ENCODE results near the gene RNF121.
"Not testable (repeated sequence)": the region's sequence is repeated elsewhere in the genome, so short reads cannot be mapped to it uniquely, and the experiment has no call there.

DNA sequence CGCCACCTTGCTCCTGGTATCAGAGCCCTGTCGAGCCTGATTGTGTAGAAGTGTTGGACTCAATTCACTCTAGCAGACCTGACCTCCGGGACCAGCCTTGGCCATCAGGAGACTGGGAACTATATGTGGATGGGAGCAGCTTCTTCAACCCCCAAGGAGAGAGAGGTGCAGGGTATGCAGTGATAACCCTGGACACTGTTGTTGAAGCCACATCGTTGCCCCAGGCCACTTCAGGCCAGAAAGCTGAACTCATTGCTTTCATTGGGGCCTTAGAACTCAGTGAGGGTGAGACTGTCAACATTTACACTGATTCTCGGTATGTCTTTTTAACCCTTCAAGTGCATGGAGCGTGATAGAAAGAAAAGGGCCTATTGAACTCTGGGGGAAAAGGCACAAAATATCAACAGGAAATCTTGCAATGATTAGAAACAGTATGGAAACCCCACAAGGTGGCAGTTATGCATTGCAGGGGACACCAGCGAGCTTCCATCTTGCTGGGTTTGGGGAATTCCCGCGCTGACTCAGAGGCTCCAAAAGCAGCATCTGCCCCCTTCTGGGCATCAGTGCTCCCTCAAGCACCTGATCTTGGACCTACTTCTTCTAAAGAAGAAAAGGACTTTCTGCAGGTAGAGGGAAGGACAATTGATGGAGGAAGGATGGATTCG lies 17.4 kb upstream of the RNF121 start:
- not testable (repeated sequence) for TF ChIP-seq CTCF (conservative IDR thresholded peaks at IDR 0.05); ZFX (IDR thresholded peaks at IDR 0.05)

Data from C4-2B (cell line).